Measurements from ENCODE around the gene JPH3.

JPH3 gene

DNA sequence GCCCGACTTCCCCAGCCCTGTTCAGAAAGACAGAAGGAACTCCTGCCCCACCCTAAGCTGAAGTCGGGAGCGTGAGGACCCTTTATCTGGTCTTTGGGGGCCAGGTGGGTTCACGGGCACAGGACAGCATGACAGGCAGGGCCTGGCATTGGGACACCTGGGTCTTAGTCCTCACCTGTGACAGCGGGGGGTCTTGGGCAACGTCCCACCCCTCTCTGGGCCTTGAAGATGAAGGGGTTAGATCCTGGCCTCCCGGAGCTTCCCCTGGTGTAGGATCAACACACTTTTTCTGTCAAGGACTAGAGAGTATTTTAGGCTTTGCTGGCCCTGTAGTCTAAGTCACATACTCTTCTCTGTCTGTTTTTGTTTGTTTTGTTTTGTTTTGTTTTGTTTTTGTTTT, 65.1 kb downstream of the JPH3 start:
- ChIA-PET CTCF (no interaction called here), POLR2A (ENCODE audit: low non-redundant PET) (no interaction called here)
- DNase-seq (ENCODE audit: low spot score) = no peak
- TF ChIP-seq, protein P1, sequence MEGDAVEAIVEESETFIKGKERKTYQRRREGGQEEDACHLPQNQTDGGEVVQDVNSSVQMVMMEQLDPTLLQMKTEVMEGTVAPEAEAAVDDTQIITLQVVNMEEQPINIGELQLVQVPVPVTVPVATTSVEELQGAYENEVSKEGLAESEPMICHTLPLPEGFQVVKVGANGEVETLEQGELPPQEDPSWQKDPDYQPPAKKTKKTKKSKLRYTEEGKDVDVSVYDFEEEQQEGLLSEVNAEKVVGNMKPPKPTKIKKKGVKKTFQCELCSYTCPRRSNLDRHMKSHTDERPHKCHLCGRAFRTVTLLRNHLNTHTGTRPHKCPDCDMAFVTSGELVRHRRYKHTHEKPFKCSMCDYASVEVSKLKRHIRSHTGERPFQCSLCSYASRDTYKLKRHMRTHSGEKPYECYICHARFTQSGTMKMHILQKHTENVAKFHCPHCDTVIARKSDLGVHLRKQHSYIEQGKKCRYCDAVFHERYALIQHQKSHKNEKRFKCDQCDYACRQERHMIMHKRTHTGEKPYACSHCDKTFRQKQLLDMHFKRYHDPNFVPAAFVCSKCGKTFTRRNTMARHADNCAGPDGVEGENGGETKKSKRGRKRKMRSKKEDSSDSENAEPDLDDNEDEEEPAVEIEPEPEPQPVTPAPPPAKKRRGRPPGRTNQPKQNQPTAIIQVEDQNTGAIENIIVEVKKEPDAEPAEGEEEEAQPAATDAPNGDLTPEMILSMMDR (conservative IDR thresholded peaks at IDR 0.05; ENCODE audit: low read depth) = no peak
- no peak overlapping the region for H3K27ac ChIP-seq

DNA sequence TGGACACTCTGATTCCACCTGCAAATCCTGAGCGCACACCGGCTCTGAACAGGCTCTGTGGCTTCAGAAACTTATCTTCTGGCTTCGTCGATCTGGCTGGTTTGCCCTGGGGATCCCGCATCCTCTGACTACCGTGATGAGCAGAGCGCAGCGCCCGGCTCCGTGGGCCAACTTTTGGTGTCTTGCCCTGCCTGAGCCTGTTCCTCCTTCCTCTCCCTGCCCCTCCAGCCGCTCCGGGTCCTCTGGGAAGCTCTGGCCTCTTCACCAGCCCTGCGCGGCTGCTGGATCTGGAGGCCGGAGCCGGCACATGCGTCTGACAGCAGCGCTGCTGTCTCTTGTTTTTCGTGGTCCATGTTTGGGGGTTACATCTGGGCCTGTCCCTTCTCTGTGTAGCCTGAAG, 65.6 kb downstream of the JPH3 start:
- no peak overlapping the region for H3K27ac ChIP-seq
- CTCF ChIA-PET = no interaction called here
- TF ChIP-seq, protein P1 (conservative IDR thresholded peaks at IDR 0.05; ENCODE audit: low read depth) = no peak
- no peak for DNase-seq (ENCODE audit: low spot score)
- POLR2A ChIA-PET (ENCODE audit: low non-redundant PET) = no interaction called here

DNA sequence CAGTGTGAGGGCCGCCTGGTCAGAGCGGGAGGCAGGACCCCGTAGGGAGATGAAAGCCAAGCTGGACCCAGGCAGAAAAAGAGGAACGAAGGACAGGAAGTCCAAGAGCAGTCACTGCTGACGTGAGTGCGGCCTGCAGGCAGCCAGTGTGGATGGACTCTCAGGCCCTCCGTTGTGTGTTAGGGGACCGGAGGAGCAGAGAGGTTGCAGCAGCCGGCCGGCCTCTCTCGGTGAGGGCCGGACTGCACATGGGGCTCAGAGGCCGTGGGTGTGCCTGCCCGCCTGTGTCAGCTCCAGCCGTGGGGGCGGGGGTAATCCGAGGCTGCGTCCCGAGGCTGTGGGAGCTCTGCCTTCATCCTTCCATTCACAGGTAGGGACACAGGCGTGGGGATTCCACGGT, 67.4 kb downstream of the JPH3 start:
- DNase-seq (ENCODE audit: low spot score) = no peak
- CTCF ChIA-PET = no interaction called here
- no peak overlapping the region for H3K27ac ChIP-seq
- TF ChIP-seq, protein P1 (conservative IDR thresholded peaks at IDR 0.05; ENCODE audit: low read depth) = no peak
- POLR2A ChIA-PET (ENCODE audit: low non-redundant PET) = no interaction called here

DNA sequence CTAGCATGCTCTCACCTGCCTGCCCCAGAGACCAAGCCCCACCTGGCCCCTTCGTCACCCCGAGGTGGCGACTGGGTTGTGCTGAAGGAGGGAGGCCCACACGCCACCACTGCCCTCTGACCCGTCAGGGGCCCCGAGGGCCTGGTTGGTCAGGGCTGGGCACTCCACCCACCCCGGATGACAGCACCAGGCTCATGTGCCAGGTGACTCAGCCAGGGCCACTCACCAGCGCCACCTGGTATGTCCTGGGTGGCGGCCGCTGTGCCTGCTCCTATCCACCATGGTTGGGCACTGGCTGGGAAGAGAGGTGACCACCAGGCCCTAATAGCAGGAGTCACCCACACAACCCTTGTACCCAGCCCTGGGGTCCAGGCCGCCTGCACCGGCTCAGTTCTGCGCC, 68.9 kb downstream of the JPH3 start:
- DNase-seq (ENCODE audit: low spot score) = no peak
- ChIA-PET CTCF (interaction anchor here (0.6 to 0.7 kb wide), 2 partner anchors 185 to 1349 kb away, joined by 3 read pairs; no protein-coding TSS in a partner anchor), POLR2A (ENCODE audit: low non-redundant PET) (no interaction called here)
- H3K27ac ChIP-seq = no peak overlapping the region
- TF ChIP-seq, protein P1 (conservative IDR thresholded peaks at IDR 0.05; ENCODE audit: low read depth) = no peak

DNA sequence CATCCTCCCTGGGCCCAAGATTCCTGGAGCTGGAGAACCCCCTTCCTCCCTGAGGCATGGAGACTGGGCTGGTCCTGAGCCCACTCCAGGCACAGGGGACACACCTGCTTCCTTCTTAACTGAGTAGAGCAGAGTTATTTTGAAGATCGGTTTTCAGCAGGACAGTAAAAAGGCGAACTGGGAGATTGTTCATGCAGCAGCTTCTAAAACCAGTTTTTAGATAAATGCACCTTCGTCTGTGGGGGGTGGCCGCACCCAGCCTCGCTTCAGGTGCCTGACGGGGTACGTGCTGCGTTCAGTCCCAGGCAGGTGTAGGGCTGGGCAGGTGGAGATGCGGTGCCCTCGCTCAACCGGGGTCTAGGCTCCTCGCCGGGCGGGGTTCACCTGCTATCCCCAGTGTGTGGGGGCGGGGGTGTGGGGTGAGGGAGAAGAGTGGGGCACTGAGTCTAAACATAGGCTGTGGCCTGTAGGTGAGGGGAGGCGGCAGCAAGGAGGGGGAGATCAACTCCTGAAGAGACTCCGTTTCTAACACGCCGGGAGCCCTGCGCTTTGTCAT, 69.5 kb downstream of the JPH3 start:
- TF ChIP-seq, protein P1 (conservative IDR thresholded peaks at IDR 0.05; ENCODE audit: low read depth) = no peak
- no peak overlapping the region for H3K27ac ChIP-seq
- DNase-seq (ENCODE audit: low spot score) = no peak
- ChIA-PET POLR2A (ENCODE audit: low non-redundant PET) (no interaction called here), CTCF (interaction anchor here (0.7 kb wide), 1 partner anchor 1348 kb away, joined by 3 read pairs; no protein-coding TSS in a partner anchor)

DNA sequence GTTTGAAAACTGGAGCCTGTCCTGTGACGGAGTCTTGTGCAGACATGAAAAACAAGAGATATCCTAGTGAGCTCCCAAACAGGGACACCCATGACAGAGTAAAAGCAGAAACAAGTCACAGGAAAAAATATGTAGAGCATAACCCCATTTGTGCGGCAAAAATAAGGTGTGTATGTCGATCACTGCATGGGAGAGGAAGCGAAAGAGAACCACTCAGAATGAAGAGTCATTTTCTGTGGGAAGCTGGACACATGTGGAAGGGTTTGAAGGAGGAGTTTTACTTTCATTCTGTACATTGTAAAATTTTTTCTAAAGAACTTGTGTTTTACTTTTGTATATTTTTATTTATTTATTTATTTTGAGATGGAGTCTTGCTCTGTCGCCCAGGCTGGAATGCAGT, 72.1 kb downstream of the JPH3 start:
- CTCF ChIA-PET = interaction anchor here (0.5 to 0.6 kb wide), 2 partner anchors 61 to 465 kb away, joined by 3 to 4 read pairs; no protein-coding TSS in a partner anchor
- POLR2A ChIA-PET (ENCODE audit: low non-redundant PET) = no interaction called here
- TF ChIP-seq, protein P1 (conservative IDR thresholded peaks at IDR 0.05; ENCODE audit: low read depth) = no peak
- H3K27ac ChIP-seq = no peak overlapping the region
- no peak for DNase-seq (ENCODE audit: low spot score)

All from RWPE1 (cell line).